ENCODE measurements around the gene TGFBR3.

DNA sequence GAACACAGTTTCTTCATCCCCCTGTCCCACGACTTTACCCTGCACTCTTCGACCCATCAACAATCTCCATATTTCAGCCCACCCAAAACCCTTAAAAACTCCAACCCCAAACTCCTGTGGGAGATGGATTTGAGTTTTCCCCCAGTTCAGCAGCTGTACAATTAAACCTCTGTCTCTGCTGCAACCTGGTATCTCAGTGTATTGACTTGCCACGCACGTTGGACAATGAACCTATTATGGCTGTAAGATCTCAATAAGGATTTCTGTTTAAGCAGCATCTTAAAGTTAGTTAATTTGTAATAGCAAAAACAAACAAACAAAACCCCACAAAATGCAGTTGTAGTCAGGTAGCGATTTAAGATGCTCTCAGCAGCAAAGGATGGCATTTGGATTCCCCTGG is 119.1 kb downstream of the TGFBR3 start:
- TF ChIP-seq POLR2AphosphoS5 (IDR thresholded peaks at IDR 0.05; ENCODE audit: low read depth, low read length) (no peak), TAF1 (IDR thresholded peaks at IDR 0.05; ENCODE audit: borderline replicate concordance, insufficient read depth, low read length) (no peak)
